Fibroblast of the conjunctiva (primary cell): ENCODE data around the gene ERMN.

Experiments
- DNase-seq: peaks from one replicate; pipeline ENCODE4 v3.0.0-alpha.2; 2010; ENCODE audit warnings: low read depth

The ERMN gene

DNA sequence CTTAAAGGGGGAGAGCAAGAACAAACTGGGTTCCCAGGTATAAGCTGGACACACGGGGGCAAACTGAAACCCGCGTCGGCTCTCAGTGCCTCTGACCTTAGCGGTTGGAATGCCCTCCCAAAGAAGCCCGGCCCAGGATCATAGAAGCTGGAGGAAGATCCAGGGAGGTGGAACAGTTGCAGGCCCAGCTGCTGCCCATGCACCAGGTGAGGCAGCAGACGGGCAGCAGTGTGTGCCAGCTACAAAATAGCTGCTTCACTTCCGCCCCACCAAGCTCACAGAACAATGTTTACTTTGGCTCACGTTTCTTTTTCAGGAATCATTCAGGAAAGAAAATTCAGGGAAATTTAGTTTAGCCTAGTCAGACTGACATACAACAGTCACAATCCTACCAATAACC lies 3.9 kb upstream of the ERMN start:
- DNase-seq: no peak

DNA sequence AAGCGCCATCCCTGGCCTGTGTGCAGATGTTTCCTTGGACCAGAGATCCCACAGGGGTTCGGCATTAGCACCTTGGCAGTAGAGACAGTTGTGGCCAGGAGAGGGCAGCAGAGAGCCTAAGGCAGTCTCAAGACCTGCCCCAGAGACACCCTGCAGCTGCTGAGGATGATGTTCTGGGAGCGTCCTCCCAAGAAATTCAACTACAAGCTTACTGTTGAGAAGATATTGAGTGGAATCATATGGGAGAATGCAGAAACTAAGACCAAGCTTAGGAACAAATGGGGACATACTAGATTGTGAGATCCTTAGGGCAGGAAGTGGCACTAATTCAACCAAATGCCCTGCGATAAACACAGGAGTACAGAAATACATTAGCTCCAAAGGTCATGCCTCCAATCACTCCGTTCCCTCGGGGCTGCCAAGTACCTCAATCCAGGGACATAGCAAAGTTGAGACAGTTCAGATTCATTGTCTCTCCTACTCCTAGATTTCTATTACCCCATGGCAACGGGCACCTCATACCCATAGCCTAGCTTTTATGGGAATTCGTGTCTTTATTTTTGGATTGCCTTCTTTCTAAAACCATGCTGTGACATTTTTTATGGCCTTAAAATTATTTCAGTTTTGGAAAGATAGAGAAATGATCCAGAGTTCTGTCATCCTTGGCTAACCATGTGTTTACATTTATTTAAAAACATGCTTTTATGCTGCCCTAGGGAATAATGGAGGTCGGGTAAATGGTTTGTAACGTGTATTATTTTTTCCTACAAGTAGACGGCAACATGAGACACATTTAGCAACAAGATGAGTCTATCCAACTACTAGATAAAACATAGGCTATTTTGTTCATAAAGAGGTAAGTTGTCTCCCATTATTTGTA lies 2.2 kb upstream of the ERMN start:
- peak; percentile 64 for DNase-seq

DNA sequence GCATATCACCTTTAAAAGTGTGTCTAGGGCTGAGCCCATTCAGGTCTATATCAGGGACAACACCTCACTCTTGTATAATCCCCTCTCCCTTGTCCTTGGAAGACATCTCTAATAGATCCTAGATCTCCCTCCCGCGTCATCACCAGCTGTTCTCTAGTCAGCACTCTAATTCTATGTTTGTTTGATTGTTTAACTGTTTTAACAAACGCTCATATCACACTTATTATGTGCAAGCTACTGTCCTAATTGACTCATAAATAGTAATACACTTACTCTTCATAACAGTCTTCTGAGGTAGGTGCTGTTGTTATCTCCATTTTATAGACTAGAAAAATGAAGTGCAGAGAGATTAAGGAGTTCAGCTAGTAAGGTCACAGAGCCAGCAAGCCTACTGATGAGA lies 1.6 kb upstream of the ERMN start:
- no peak for DNase-seq

DNA sequence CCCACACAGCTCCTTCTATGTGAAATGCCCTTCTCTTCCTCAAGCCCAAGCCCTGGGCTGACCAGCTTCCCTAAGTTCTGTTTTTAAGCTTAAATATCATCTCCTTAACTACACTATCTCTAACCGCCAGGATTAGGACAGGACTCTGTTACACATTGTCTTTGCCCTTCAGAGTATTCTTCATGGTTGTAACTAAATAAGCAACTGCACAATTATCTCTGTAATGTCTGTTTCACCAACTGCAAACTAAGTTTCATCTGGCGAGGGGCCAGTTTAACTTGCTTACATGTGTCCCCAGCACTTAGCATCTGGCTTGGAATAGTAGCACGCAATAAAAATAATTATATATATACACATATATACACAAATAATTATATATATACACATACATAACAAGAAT lies 1.1 kb upstream of the ERMN start:
- no peak for DNase-seq

DNA sequence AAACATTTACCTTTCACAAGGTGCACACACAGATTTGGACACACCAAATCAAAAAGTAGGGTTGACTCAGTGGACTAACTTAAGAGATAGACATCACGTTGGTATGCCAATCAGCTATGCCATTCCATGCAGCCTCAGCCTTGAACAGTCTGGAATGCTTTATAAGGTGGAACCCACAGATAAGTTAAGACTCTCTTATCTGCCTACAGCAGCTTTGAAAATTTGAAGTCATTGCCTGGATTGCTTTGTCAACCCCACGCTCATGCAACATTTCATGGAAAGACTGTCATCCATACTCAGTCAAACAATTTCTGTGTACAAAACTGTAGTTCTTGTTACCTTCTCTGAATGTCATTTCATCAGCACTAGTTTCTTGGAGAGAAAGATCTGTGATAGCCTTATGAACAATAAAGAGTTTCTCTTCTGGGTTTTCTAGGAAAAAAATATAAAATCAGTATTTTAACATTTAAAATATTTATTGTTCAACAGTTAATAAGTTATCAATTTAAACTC lies 1.2 kb downstream of the ERMN start:
- DNase-seq: no peak

DNA sequence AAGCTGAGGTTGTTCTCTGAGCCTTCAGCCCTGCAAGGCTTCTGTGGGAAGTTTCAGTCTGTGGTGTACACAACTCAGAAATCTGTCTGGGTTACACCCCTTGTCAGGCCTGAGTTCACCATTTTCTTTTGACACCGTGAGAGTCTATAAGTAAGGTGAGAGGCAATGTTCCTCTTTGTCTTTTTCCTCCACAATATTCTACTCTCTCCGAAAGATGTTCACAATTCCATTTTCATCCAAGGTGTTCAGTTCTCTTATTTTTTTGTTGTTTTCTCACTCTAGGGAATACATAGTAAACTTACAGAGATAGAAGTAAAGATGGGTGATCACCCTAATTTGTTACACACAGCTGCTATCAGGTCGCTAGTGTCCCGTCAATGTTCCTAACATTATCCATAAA lies 3.2 kb downstream of the ERMN start:
- no peak for DNase-seq

DNA sequence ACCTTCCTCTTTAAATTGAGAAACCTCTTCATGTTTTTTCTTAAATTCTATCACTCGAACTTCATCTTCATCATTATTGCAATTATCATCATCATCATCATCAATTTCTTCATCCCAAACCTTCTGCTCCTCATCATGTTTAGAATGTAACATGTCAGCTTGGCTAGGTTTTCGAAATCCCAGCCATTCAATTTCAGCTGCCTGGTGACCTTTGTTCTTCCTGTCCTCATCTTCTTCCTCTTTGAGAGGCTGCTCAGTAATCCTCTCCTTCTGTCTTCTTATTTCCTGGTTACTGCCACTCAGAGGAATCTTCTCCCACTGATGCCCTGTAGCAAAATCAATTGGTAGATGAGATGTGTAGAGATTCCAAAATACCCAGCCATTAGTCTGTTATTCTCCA lies 4.2 kb downstream of the ERMN start:
- DNase-seq: no peak

DNA sequence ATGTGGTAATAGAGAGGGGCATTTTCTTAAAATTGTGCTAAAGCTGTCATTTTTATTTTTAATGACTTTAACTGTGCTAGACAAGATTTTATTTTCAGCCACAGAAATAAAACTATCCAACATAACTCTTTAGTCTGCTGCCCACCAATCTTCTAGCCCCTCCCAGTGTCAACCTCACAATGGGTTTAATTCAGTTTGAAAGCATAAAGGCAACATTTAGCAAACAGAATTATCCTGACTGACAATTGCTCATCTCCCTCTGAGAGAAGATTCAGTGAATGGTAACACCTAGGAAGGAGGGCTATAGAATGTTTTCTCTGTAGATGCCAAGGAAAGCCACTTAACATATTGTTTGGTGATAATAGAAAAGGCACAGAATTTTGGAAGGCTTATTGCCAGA lies 5.2 kb downstream of the ERMN start:
- DNase-seq: no peak

DNA sequence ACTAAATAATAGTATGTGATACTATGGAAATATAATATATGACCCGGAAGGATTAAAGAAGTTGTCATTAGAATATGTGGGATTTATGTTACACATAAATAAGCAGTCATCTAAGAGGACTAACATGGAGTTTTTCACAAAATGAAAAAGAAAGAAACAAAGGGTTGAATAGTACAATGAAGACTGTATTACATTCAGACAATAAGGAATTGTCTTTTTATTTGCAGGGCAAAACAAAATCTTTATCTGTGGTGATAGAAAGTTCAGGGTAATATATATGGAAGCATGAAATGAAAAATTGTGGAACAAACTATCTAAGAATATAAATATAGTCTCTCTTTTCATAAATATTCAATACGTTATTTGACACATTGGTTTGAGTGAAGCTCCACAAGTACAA lies 5.8 kb downstream of the ERMN start:
- DNase-seq: no peak

DNA sequence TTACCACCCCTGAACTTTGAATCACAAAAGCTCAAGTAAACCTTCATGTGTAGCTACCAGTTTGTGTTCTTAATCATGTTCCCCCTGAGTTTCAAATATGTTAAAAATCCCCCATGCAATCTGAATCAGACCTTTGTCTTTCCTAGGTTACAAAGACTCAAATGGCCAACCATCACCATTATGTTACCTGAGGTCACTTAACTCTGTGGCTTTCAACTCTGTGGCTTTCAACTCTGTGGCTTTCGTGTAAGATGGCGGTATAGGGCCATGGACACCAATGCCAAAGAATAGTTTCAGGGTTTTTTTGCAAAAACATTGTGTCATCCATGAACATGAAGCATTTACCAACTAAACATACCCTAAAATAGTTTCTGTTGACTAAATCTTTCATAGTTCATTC lies 6.7 kb downstream of the ERMN start:
- DNase-seq: no peak

DNA sequence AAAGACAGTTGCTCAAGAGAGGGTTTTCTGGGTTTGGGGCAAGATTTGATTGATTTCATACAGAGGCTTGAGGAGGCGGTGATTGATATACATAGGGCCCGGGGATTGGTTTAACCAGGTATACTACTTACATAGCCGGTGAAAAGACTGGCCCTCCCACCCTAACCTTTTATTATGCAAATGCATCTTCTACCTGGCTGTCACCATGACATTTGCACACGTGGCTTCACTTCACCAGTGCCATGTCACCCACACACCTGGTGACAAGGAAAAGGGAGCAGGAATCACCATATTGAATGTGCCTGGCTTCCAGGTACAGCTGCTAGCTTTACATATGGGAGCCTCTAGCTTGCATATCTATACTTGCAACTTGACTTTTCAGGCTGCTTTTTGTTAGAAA lies 9.7 kb downstream of the ERMN start:
- no peak for DNase-seq

DNA sequence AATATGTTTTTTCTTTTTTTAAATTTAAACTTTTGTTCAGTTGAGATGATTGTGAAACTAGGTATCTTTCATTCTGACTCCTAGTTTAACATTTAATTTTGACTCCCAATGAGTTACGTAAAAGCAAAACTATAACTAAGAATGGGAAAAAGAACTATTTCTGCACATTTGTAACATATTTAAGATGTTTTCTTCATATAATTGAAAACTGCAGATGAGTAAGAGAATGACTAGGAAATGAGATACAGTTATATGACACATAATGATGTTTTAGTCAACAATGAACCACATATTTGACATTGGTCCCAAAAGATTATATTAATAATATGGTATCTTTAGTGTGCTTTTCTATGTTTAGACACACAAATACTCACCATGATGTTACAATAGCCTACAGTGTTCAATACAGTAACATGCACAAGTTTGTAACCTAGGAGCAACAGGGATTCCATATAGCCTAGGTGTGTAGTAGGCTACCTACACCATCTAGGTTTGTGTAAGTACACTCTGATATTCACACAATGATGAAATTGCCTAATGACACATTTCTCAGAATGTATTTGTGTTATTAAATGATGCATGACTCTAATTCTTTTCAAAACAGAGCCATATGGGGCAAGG lies 12.6 kb downstream of the ERMN start:
- no peak for DNase-seq

DNA sequence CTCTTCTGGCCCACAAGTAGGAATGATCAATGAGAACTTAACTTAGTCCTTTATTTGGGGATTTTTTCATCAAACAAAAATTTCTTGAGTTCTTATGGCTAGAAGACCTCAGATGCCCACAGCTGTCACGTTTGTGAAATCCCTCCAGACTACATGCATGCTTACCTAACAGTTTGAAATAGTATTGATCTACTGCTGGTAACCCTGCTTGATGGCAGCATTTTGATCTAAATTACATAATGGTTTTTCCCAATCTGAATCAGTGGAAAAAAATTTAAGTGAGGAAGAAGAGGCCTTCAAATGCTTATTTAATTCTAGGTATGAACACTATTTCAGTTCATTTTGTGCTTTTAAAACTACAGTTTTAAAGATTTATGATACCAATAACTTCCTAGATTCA lies 13.9 kb downstream of the ERMN start:
- DNase-seq: no peak

DNA sequence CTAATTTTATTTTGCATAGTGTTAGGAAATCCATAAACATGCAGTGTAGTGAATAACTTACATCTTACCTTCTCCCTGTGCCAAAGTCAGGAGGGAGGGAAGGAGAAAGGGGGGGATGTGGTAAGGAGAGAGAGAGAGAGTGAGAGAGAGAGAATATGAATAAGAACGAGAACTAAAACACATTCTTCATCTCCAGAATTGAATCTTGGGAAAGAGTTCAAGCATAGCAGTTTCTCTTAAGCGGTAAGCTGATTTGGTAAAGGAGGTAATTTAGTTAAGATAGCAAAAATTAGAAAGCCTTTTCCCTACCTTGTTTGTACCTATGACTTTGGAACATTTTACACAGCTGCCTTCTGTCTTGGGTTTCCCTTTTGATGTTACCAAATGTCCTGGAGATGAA lies 15.7 kb downstream of the ERMN start:
- no peak for DNase-seq

DNA sequence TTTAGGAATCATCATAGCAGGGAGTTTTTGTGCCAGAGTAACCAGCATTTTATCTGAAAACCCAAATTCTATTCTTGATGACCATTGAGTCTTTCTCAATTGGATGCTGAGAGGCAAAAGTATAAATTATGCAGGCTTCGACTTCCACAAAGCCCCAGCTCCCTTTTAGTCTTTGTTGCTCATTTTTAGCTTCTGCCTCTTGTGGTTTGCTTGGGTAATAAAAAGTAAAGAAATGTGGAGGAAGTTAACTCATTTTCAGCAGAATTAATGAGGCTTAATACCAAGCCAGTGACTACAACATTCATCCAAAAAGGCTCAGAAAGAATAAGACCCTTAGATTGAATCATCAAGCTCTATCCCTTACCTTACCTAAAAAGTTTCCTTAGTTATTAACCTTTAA lies 18.6 kb downstream of the ERMN start:
- no peak for DNase-seq

DNA sequence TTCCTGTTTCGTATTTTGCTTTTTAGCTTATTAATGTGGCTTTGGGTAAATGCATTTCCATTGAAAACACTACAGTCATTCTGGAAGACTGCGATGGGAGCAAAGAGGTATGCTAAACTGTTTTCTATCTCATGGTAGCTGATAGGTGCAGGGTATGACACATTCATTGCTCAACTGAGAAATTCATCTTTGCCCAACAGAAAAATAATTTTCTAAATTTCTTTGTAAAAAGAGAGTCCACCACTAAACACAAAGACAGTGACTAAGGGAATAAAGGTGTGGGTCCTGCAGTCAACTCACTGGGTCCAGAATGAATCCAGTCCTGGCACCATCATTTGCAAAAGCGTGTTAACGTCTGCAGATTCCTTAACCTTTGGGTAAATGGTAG lies 19.9 kb downstream of the ERMN start:
- DNase-seq: no peak

DNA sequence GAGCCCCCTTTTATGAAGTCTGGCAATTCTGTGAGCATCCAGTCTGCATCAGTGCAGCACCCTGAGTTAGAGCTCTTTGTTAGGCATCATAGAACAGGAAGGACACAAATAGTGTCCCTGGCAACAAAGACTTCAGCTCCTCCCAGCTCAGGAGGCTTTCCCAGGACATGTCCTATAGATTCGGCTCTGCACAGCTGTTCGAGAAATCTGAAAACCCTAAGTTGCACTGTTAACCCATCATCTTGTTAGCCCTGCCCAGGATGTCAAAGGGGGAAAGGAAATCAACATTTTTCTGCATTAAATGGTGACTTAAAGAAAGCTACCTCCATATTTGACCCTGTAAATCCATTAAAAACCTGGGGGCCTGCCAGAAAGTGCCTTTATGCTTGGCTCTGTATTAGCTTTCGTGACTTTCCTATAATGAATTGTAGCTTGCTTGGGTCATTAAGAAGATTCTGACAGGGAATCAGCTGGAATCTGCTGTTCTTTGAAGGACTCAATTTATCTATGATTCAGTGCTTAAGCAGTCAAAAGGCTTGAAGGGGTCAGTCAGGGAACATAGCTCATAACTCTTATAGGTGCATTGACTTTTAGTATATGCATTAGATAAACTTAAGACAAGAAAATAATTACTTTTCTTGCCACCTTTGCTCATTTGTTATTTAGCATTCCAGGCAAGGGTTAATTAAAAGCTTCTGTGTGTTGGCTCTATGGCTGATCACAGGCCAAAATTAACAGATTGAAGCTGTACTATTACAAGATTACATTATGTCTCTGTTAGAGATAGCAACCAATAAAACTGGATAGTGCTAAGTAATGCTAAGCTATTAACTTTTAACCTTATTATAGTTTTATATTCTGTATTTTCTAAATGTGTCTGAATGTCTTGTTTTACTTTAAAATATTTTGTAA lies 20.6 kb downstream of the ERMN start:
- DNase-seq: no peak

DNA sequence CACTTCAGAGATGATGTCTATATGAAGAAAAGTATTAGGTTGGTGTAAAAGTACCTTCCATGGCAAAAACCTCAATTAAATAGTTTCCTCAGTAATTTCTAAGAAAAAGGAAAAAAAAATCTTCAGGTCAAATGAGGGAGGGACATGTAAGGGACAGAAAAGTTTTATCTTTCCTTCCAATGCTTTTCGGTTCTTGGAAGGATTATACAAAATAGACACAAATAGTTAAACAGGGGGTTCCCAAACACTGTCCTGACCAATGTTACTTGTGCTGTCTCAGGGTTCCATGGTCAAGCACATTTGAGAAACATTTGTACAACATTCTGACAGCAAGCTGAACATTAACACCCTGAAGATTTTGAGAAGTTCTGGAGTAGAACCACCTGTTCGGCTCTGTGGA lies 22.0 kb downstream of the ERMN start:
- DNase-seq: no peak

DNA sequence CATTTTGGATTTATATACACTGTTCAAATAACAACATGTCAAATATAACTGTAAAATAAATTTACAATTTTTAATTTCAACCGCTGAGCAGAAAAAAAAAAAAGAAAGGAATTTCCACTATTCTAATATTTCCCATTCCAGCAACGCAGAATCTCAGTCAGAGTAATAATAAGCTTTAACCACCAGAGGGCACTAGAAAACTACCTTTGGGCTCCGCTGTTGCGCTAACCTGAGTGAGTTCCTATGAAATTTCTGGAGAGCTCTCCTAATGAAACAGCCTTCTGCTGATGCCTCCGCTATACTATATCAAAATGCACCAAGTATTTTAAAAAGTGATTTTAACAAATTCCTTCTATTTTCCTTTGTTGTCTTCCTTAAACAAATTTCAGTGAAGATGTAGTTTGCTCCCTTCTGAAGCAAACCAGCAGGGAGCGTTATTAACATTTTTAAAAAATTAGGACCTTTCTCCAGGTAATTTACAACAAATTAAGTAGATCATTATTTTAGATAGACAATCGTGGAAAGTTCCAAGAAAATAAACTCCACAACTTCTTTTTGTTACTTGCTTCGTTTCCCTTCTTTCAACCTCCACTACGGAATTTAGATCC lies 23.0 kb downstream of the ERMN start:
- DNase-seq: peak; percentile 20

DNA sequence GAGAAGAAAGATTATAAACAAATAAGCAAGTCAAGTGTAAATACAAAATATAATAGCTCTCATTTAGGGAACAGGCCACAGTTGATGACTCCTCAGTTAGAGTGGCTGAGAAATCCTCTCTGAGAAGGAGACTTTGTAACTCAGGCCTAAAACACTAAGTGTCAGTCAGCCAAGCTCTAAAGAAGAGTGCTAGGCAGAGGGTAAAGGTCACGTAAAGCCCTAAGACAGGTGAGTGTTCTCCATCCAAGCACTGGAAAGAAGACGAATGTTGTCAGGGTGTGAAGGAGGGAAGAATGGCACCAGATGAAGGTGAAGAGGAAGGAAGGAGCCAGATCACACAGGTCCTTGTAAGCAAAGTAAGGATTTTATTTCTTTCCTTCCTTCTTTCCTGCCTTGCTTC lies 24.3 kb downstream of the ERMN start:
- DNase-seq: no peak

DNA sequence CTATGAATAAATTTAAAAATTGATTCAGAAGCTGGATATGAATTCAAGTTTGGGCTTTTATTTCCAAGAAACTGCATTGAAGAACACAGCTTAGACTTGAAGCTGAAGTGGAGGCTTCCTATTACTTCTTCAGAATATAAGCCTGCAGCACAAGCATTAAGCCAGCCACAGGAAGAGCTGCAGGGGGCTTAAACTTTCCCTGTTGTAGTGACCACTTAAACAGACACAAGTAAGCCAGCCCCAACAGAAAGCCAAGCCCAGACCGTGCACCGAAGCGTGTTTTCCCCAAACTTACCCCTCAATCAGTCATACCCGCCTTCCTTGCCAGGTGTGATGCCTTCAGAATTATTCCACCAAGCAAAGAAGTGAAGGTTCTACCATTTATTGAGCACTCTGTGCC lies 28.7 kb downstream of the ERMN start:
- DNase-seq: no peak

DNA sequence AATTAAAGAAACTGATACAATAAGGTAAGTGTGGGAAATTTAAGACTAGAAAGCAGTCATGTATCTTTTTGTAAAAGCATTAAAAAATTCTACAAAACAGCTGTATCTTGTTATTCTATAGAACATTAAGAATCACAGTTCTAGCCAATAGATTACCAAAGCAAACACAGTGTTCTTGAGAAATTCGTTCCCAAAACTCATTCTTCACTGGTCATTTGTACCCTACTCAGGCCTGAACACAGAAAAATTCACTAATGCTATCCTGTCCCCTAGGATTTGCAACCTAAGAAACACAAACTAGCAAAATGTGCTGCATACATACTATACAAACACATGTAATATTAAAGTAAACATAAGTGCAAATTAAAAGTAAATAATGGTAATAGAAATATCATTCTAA lies 29.1 kb downstream of the ERMN start:
- DNase-seq: no peak
